IPS-15b (cell line): ENCODE results near the gene LARP6.

ENCODE experiments used
- H3K27me3 ChIP-seq: one replicate; pipeline ENCODE4 v1.6.1; 2013; ENCODE audit warnings: low read length; ENCODE audit not compliant: control insufficient read depth, insufficient read depth
- H3K36me3 ChIP-seq: one replicate; pipeline ENCODE4 v1.6.1; 2013; ENCODE audit warnings: low read length; ENCODE audit not compliant: control insufficient read depth, insufficient read depth
- H3K4me1 ChIP-seq: one replicate; pipeline ENCODE4 v1.6.1; 2013; ENCODE audit warnings: mild to moderate bottlenecking, low read length; ENCODE audit not compliant: control insufficient read depth, insufficient read depth
- H3K4me3 ChIP-seq: one replicate; pipeline ENCODE4 v1.5.1; 2013; ENCODE audit warnings: low read depth, low read length
- H3K9ac ChIP-seq: one replicate; pipeline ENCODE4 v1.6.1; 2013; ENCODE audit warnings: low read depth, mild to moderate bottlenecking, low read length
- H3K9me3 ChIP-seq: one replicate; pipeline ENCODE4 v1.6.1; 2013; ENCODE audit warnings: mild to moderate bottlenecking, low read length; ENCODE audit not compliant: control insufficient read depth, insufficient read depth

LARP6 gene

GRCh38 chr15:70835841-70836240 lies 18.1 kb downstream of the LARP6 start:
- Histone ChIP-seq H3K27me3 (no peaks in the 10 kb centered on the region), H3K36me3 (no peaks in the 10 kb centered on the region)

GRCh38 chr15:70835415-70835814 lies 18.5 kb downstream of the LARP6 start:
- Histone ChIP-seq H3K36me3 (no peaks in the 10 kb centered on the region), H3K4me1 (peaks cover 5% of the 10 kb centered on the region), H3K27me3 (no peaks in the 10 kb centered on the region), H3K9me3 (no peaks in the 10 kb centered on the region), H3K4me3 (no peak overlapping the region), H3K9ac (no peak overlapping the region)

More at GRCh38 chr15:70835841-70836240, 18.1 kb downstream of the LARP6 start:
- Histone ChIP-seq H3K9ac (no peak overlapping the region), H3K9me3 (no peaks in the 10 kb centered on the region), H3K4me3 (no peak overlapping the region), H3K4me1 (peaks cover 5% of the 10 kb centered on the region)

GRCh38 chr15:70834999-70835398 lies 19.0 kb downstream of the LARP6 start:
- H3K4me1 ChIP-seq: peaks cover 5% of the 10 kb centered on the region
- H3K9me3 ChIP-seq: no peaks in the 10 kb centered on the region
- no peak overlapping the region for H3K9ac ChIP-seq
- no peaks in the 10 kb centered on the region for H3K27me3 ChIP-seq
- no peak overlapping the region for H3K4me3 ChIP-seq
- no peaks in the 10 kb centered on the region for H3K36me3 ChIP-seq

GRCh38 chr15:70833861-70834765 lies 19.8 kb downstream of the LARP6 start:
- H3K9me3 ChIP-seq: no peaks in the 10 kb centered on the region
- no peak overlapping the region for H3K4me3 ChIP-seq
- H3K36me3 ChIP-seq: no peaks in the 10 kb centered on the region
- peaks cover 5% of the 10 kb centered on the region for H3K4me1 ChIP-seq
- H3K9ac ChIP-seq: no peak overlapping the region
- no peaks in the 10 kb centered on the region for H3K27me3 ChIP-seq

GRCh38 chr15:70833422-70833821 lies 20.5 kb downstream of the LARP6 start:
- H3K4me3 ChIP-seq: no peak overlapping the region
- H3K9me3 ChIP-seq: no peaks in the 10 kb centered on the region
- H3K9ac ChIP-seq: no peak overlapping the region
- H3K4me1 ChIP-seq: peaks cover 5% of the 10 kb centered on the region
- no peaks in the 10 kb centered on the region for H3K27me3 ChIP-seq
- no peaks in the 10 kb centered on the region for H3K36me3 ChIP-seq

- Histone ChIP-seq H3K36me3 (no peaks in the 10 kb centered on the region), H3K9me3 (no peaks in the 10 kb centered on the region), H3K4me1 (peaks cover 5% of the 10 kb centered on the region), H3K27me3 (no peaks in the 10 kb centered on the region), H3K4me3 (no peak overlapping the region), H3K9ac (no peak overlapping the region)
Observed at GRCh38 chr15:70832176-70832575, 21.8 kb downstream of the LARP6 start.

GRCh38 chr15:70831094-70831911 lies 22.7 kb downstream of the LARP6 start:
- Histone ChIP-seq H3K4me1 (peaks cover 5% of the 10 kb centered on the region), H3K4me3 (no peak overlapping the region), H3K9me3 (no peaks in the 10 kb centered on the region), H3K36me3 (no peaks in the 10 kb centered on the region), H3K9ac (no peak overlapping the region), H3K27me3 (no peaks in the 10 kb centered on the region)

- H3K36me3 ChIP-seq: no peaks in the 10 kb centered on the region
Observed at GRCh38 chr15:70830615-70831014, 23.3 kb downstream of the LARP6 start.

GRCh38 chr15:70829371-70830166 lies 24.4 kb downstream of the LARP6 start:
- H3K4me3 ChIP-seq: no peak overlapping the region
- no peaks in the 10 kb centered on the region for H3K27me3 ChIP-seq
- H3K9me3 ChIP-seq: no peaks in the 10 kb centered on the region
- no peak overlapping the region for H3K9ac ChIP-seq
- peaks cover 5% of the 10 kb centered on the region for H3K4me1 ChIP-seq
- H3K36me3 ChIP-seq: no peaks in the 10 kb centered on the region

More at GRCh38 chr15:70830615-70831014, 23.3 kb downstream of the LARP6 start:
- no peak overlapping the region for H3K9ac ChIP-seq
- H3K9me3 ChIP-seq: no peaks in the 10 kb centered on the region
- peaks cover 5% of the 10 kb centered on the region for H3K4me1 ChIP-seq
- H3K27me3 ChIP-seq: no peaks in the 10 kb centered on the region
- H3K4me3 ChIP-seq: no peak overlapping the region

GRCh38 chr15:70827721-70828120 lies 26.2 kb downstream of the LARP6 start:
- H3K4me1 ChIP-seq: no peaks in the 10 kb centered on the region
- no peaks in the 10 kb centered on the region for H3K9me3 ChIP-seq
- H3K9ac ChIP-seq: no peak overlapping the region
- H3K27me3 ChIP-seq: no peaks in the 10 kb centered on the region
- H3K4me3 ChIP-seq: no peak overlapping the region
- no peaks in the 10 kb centered on the region for H3K36me3 ChIP-seq

GRCh38 chr15:70826634-70827033 lies 27.3 kb downstream of the LARP6 start:
- no peaks in the 10 kb centered on the region for H3K4me1 ChIP-seq
- H3K27me3 ChIP-seq: no peaks in the 10 kb centered on the region
- H3K36me3 ChIP-seq: no peaks in the 10 kb centered on the region
- H3K4me3 ChIP-seq: no peak overlapping the region
- H3K9ac ChIP-seq: no peak overlapping the region
- no peaks in the 10 kb centered on the region for H3K9me3 ChIP-seq
